Measurements from ENCODE around the gene IMMP2L. TPM values are rescaled to one million over a fixed set of nuclear protein-coding genes. Genes with fewer than 3 reads are reported as not detected.

Gene IMMP2L
- total and polyA plus RNA-seq, 2 of the 8 experiments (the other 6 are each of a cell fraction or from before 2014, with no cell fraction given): 2.3 to 10.1 TPM

- Histone ChIP-seq H3K79me1 (ENCODE audit: low read depth, low read length) (no peaks in the 10 kb centered on the region), H3K56ac (replicated peaks; ENCODE audit: insufficient read length, low read depth, low read length) (no peak overlapping the region), H3K4me2 (ENCODE audit: insufficient read depth in 1 of 2, low read depth in 2 of 2, low read length in 2 of 2) (peak overlapping the region; percentile 50 to 54; a peak in 2 of 4 replicates), H3K27me3 (replicated peaks in 1 of 4; ENCODE audit: control insufficient read depth in 3 of 4, extremely low read depth in 1 of 4, insufficient read depth in 3 of 4, low read length in 3 of 4) (no peaks in the 10 kb centered on the region), H2AFZ (ENCODE audit: low read length) (no peak overlapping the region), H3K27ac (ENCODE audit: low read depth, low read length) (no peak overlapping the region), H2BK15ac (ENCODE audit: low read length) (no peak overlapping the region), H3K4me3 (ENCODE audit: extremely low read depth in 1 of 4, insufficient read depth in 2 of 4, low read depth in 3 of 4, low read length in 4 of 4) (peak overlapping the region in 1 of 4 experiments; percentile 19; a peak in 1 of 8 replicates), H3K23ac (ENCODE audit: insufficient read length) (no peak overlapping the region), H4K8ac (ENCODE audit: extremely low read depth, insufficient read depth, low read length) (no peak overlapping the region), H2BK20ac (ENCODE audit: low read length) (no peak overlapping the region), H3K23me2 (ENCODE audit: low read depth, low read length) (no peaks in the 10 kb centered on the region), H2AK5ac (ENCODE audit: low read depth, low read length) (no peak overlapping the region), H4K20me1 (replicated peaks in 1 of 2; ENCODE audit: control insufficient read depth in 1 of 2, insufficient read depth in 2 of 2, low read length in 2 of 2) (no peaks in the 10 kb centered on the region), H3K18ac (ENCODE audit: extremely low read depth, low read length) (no peak overlapping the region), H4K91ac (replicated peaks; ENCODE audit: insufficient read length, low read length) (no peak overlapping the region), H4K5ac (ENCODE audit: insufficient read length, low read depth, low read length) (no peak overlapping the region), H2BK5ac (ENCODE audit: low read depth, low read length) (no peak overlapping the region), H3K79me2 (ENCODE audit: control insufficient read depth in 1 of 2, insufficient read depth in 2 of 2, low read length in 2 of 2) (no peaks in the 10 kb centered on the region), H3K9ac (replicated peaks in 1 of 4; ENCODE audit: extremely low read depth in 1 of 4, low read depth in 3 of 4, low read length in 3 of 4) (no peak overlapping the region), H3K4me1 (replicated peaks in 1 of 4; ENCODE audit: control insufficient read depth in 3 of 4, insufficient read depth in 4 of 4, low read length in 3 of 4) (peaks cover 2 to 9% (median 6%) of the 10 kb centered on the region in 4 experiments; a peak in 4 of 7 replicates), H3K9me3 (ENCODE audit: insufficient read depth in 2 of 2, low read depth in 1 of 2, low read length in 1 of 2) (no peaks in the 10 kb centered on the region), H3K36me3 (ENCODE audit: control insufficient read depth in 2 of 4, insufficient read depth in 4 of 4, low read length in 3 of 4) (no peaks in the 10 kb centered on the region), H3K14ac (ENCODE audit: insufficient read length) (no peak overlapping the region), H2BK12ac (ENCODE audit: low read depth, low read length) (no peak overlapping the region), H3K4ac (replicated peaks; ENCODE audit: insufficient read length, low read depth, low read length) (no peak overlapping the region), H2BK120ac (replicated peaks; ENCODE audit: low read depth, low read length) (no peak overlapping the region)
- CTCF ChIA-PET (ENCODE audit: partially characterized antibody): interaction anchor here (0.9 to 1.4 kb wide), 3 partner anchors 21 to 24 kb away, joined by 3 to 5 read pairs (median 3); no protein-coding TSS in a partner anchor
- POLR2A ChIA-PET (ENCODE audit: partially characterized antibody): interaction anchor here (1.5 kb wide), 1 partner anchor 148 kb away, joined by 4 read pairs; the partner anchor contains the start of gene IMMP2L
- DNase-seq (ENCODE audit: low read depth in 1 of 2, low spot score in 2 of 2) (no peak), FAIRE-seq (no peak)
- TF ChIP-seq EP300 (IDR thresholded peaks at IDR 0.05; ENCODE audit: borderline replicate concordance in 1 of 2, low read depth in 2 of 2, low read length in 2 of 2) (no peak), CTBP2 (IDR thresholded peaks at IDR 0.05; ENCODE audit: borderline replicate concordance, insufficient read depth, insufficient read length, low read length) (no peak), ZNF274 (IDR thresholded peaks at IDR 0.05; ENCODE audit: borderline replicate concordance, extremely low read depth, low read length) (no peak), JUND (IDR thresholded peaks at IDR 0.05; ENCODE audit: low read length) (no peak), SP1 (IDR thresholded peaks at IDR 0.05; ENCODE audit: low read depth, low read length) (no peak), BACH1 (IDR thresholded peaks at IDR 0.05; ENCODE audit: low read length) (no peak), USF2 (IDR thresholded peaks at IDR 0.05; ENCODE audit: low read length) (no peak), SRF (IDR thresholded peaks at IDR 0.05; ENCODE audit: low read depth, low read length) (no peak), SUZ12 (IDR thresholded peaks at IDR 0.05; ENCODE audit: low read length) (no peak), YY1 (IDR thresholded peaks at IDR 0.05; ENCODE audit: low read depth, low read length) (no peak), MAFK (IDR thresholded peaks at IDR 0.05; ENCODE audit: low read depth, low read length) (no peak), SP2 (IDR thresholded peaks at IDR 0.05; ENCODE audit: low read length) (no peak), CEBPB (IDR thresholded peaks at IDR 0.05; ENCODE audit: low read depth, low read length) (no peak), SP4 (IDR thresholded peaks at IDR 0.05; ENCODE audit: low read length) (no peak), PHF8 (conservative IDR thresholded peaks at IDR 0.05; ENCODE audit: low read depth, low read length) (no peak)
Measured at GRCh38 chr7:111414374-111414773, 147.9 kb downstream of the IMMP2L start.

Data from H1 (cell line).